Colonic mucosa (tissue), 4 donors: ENCODE data around the gene GMDS. TPM values are rescaled to one million over a fixed set of nuclear protein-coding genes. Genes with fewer than 3 reads are reported as not detected.

ENCODE experiments used
- DNase-seq: peaks from one replicate; pipeline ENCODE4 v3.0.0-alpha.2; 2020
- H3K27ac ChIP-seq: fragments of 200-600 bp; one replicate; pipeline ENCODE4 v1.8.0; 2021
- H3K27me3 ChIP-seq: fragments of 200-600 bp; one replicate; pipeline ENCODE4 v1.8.0; 2021
- H3K36me3 ChIP-seq: fragments of 200-600 bp; one replicate; pipeline ENCODE4 v1.8.0; 2021
- H3K4me1 ChIP-seq: fragments of 200-600 bp; one replicate; pipeline ENCODE4 v1.8.0; 2021; ENCODE audit warnings: mild to moderate bottlenecking
- H3K4me3 ChIP-seq: fragments of 200-600 bp; one replicate; pipeline ENCODE4 v1.8.0; 2021
- H3K9ac ChIP-seq, 2 donors: one replicate each; pipeline ENCODE4 v1.7.0; 2013; ENCODE audit warnings: control low read depth in 2 of 2, low read depth in 2 of 2, low read length in 2 of 2
- H3K9me3 ChIP-seq: fragments of 200-600 bp; one replicate; pipeline ENCODE4 v1.8.0; 2021
- intact Hi-C: fragments of 100-400 bp; cut with DNase I; formaldehyde crosslinking; loops from one replicate; pipeline ENCODE4 v1.14.1; 2022
- total RNA-seq, 2 donors: library from RNA; stranded (reverse); fragmentation: NEBNext Ultra II Directional in 1 of 2; extraction: Animal tissue kit (Norgen Biotek cat#: 25700) in 1 of 2; gene quantifications; one replicate each; pipeline ENCODE4 v1.2.1, GENCODE V29; 2021
- TF ChIP-seq, protein P1 (sequence below): fragments of 200-600 bp; IDR thresholded peaks from one replicate; pipeline ENCODE4 v1.8.0; 2022; ENCODE audit warnings: antibody characterized with exemption, mild to moderate bottlenecking
- donor health status: healthy.
- donor health status: DM: no; HTN: no; CAD: no.
- donor health status: DM: no; HTN: no; CAD: no.

GMDS gene
- total RNA-seq, 2 donors from 2014 or later: 247 to 272 TPM

DNA sequence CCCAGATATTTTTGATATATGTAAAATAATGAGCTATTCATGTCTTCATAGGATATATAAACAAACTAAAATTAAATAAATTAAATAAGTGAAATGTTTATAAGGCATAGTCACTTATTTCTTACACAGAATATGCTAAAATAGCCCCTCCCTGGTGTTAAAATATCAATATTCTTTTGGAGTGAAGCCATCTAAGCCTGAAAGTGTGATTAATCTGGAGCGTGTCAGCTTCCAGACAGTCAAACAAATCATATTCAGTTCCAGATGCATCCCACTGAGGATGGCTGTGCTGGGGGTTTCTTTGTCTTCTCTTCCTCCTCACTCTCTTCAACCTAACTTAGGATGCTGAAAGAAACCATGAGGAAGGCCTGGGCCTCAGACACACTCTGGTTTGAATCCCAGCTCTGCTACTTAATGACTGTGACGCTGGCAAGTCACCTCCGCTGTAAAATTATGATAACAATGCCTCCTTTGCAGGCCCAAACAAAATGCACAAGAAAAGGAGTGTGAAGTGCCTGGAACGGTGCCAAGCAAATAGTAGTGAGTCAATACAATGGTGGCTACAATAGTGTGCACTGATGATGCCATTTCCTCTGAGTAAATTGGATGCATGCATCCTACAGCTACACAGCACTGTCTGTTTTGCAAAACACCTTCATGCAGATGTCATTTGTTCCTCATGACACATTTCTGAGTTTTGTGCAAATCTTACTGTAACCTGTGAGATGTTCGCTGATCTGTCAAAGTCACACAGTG lies 474.3 kb downstream of the GMDS start:
- H3K4me3 ChIP-seq: no peak overlapping the region
- no peaks in the 10 kb centered on the region for H3K27me3 ChIP-seq
- no peak overlapping the region for H3K27ac ChIP-seq
- intact Hi-C loops: no loop called here
- no peak overlapping the region for H3K9ac ChIP-seq
- TF ChIP-seq, protein P1, sequence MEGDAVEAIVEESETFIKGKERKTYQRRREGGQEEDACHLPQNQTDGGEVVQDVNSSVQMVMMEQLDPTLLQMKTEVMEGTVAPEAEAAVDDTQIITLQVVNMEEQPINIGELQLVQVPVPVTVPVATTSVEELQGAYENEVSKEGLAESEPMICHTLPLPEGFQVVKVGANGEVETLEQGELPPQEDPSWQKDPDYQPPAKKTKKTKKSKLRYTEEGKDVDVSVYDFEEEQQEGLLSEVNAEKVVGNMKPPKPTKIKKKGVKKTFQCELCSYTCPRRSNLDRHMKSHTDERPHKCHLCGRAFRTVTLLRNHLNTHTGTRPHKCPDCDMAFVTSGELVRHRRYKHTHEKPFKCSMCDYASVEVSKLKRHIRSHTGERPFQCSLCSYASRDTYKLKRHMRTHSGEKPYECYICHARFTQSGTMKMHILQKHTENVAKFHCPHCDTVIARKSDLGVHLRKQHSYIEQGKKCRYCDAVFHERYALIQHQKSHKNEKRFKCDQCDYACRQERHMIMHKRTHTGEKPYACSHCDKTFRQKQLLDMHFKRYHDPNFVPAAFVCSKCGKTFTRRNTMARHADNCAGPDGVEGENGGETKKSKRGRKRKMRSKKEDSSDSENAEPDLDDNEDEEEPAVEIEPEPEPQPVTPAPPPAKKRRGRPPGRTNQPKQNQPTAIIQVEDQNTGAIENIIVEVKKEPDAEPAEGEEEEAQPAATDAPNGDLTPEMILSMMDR: no peak
- no peaks in the 10 kb centered on the region for H3K9me3 ChIP-seq
- no peak for DNase-seq
- H3K36me3 ChIP-seq: no peaks in the 10 kb centered on the region
- H3K4me1 ChIP-seq: peaks cover 6% of the 10 kb centered on the region

DNA sequence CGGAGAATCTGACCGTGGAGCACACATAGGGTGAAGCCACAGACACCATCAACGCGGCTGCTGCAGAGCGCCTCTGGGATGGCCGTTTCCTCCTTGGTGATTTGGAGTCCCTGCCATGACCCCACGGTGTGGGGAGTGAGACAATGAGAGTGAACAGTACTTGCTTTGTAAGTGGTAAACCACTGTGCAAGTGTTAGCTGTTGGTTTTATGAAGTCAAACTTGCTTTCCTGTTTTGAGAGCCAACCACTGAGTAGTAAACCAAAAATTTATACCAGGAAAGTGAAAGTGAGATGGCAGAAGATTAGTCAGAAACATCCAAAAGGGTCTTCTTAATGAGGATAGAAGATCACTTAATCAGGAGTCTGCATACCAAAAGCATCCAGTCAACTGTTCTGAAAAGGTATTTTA lies 475.0 kb downstream of the GMDS start:
- no peak overlapping the region for H3K4me3 ChIP-seq
- no peak overlapping the region for H3K9ac ChIP-seq
- TF ChIP-seq, protein P1: no peak
- H3K27me3 ChIP-seq: no peaks in the 10 kb centered on the region
- H3K36me3 ChIP-seq: no peaks in the 10 kb centered on the region
- H3K4me1 ChIP-seq: peaks cover 6% of the 10 kb centered on the region
- no peak for DNase-seq
- H3K27ac ChIP-seq: no peak overlapping the region
- intact Hi-C loops: no loop called here
- no peaks in the 10 kb centered on the region for H3K9me3 ChIP-seq

DNA sequence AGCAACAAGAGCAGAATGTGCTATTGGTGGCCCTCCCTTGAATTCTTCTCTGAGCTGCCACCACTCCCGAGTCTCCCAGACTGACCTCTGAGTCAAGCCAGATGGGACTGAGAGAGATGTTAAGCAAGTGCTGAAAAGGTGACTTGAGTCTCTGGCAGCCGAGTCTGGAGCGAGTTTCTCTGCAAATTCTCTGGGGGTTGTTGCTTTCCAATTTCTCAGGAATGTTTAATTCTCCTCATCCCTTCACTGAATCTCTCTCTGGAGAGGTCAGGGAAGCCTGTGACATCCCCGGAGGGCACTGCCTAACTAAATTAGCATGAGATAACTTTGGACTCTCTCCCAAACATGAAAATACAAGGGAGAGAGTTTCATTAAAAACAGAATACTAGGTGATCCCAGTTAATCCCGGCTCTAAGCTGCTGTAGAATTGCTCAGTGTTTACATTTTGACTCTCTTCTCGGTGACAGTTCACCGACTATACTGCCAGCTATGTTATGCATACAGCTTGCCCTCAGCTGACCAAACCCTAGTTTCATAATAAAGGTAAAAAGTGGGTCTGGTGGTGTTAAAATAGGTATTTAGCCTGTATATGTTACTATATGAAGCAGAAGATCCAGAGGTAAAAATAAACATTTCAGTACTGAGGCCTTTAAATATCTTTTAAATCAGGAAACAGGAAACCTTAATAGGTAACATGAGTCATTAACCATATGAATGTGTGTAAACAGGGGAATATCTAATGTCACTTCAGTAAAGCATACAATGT lies 477.7 kb downstream of the GMDS start:
- intact Hi-C loops: no loop called here
- H3K9ac ChIP-seq: no peak overlapping the region
- H3K27ac ChIP-seq: no peak overlapping the region
- no peak for DNase-seq
- peaks cover 6% of the 10 kb centered on the region for H3K4me1 ChIP-seq
- no peaks in the 10 kb centered on the region for H3K9me3 ChIP-seq
- H3K36me3 ChIP-seq: no peaks in the 10 kb centered on the region
- H3K27me3 ChIP-seq: no peaks in the 10 kb centered on the region
- TF ChIP-seq, protein P1: no peak
- no peak overlapping the region for H3K4me3 ChIP-seq

DNA sequence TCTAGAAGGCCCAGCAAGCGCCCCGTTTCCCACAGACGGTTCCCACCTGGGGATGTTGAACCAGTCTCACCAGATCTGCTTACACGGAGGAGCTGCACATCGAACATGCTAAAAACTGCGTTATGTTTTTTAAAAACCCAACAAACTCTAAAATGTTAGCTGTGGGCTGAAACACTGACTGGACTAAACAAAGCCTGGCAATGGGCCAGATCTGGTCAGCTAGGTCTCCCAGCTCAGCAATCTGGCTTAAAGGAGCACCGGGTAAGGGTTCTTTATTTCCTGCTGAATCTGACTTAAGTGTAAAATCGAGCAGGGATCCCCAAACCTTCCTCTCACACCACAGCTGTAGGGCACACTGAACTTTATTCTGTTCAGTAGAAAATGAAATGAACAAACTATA lies 478.8 kb downstream of the GMDS start:
- H3K4me1 ChIP-seq: peaks cover 6% of the 10 kb centered on the region

DNA sequence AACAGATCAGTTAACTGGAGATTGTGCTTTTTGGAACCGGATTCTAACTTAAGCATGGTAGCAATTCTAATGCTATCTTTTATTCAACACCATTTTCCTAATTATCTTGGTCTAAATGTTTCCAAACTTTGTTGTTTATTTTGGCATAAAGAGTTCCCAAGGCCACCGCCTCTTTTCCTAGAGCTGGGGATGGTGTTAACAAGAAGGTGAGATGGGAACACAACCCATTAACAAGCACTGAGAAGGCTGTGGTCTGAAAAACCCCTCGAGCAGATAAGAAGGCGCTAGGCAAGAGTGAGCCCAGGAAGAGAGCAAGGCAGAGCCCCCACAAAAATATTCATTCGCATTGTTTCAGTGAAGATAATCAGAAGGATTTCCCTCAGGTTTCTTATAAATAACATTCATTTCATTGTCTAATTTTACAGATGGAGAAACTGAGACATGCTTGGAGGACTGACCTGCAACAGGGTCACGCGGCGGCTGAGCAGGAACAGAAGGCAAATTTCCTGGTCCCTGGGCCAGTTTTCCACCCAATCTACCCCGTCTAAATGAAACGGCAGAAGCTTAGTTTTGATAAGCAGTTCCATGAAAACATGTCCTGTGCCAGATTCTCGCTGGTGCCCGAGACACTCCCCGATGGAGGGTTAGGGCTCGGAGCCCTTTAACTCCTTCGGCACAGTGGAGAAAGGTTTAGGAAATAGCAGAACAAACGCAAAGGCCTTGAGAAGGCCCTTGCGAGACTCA lies 480.1 kb downstream of the GMDS start:
- DNase-seq: no peak
- Histone ChIP-seq H3K9ac (no peak overlapping the region), H3K4me1 (peaks cover 6% of the 10 kb centered on the region), H3K27me3 (no peaks in the 10 kb centered on the region), H3K9me3 (no peaks in the 10 kb centered on the region), H3K36me3 (no peaks in the 10 kb centered on the region), H3K4me3 (no peak overlapping the region), H3K27ac (no peak overlapping the region)
- intact Hi-C loops: no loop called here
- TF ChIP-seq, protein P1: no peak

More for the DNA sequence above, 478.8 kb downstream of the GMDS start:
- no peak overlapping the region for H3K9ac ChIP-seq
- no peak overlapping the region for H3K27ac ChIP-seq
- H3K9me3 ChIP-seq: no peaks in the 10 kb centered on the region
- no peaks in the 10 kb centered on the region for H3K36me3 ChIP-seq
- no peak for DNase-seq
- intact Hi-C loops: no loop called here
- no peak overlapping the region for H3K4me3 ChIP-seq
- no peaks in the 10 kb centered on the region for H3K27me3 ChIP-seq
- TF ChIP-seq, protein P1: no peak
